HEK293 (cell line): ENCODE data around the gene ARHGEF12.
A peak's percentile ranks its signal among the peaks of the same experiment; 100 is the strongest.

Experiments
- CTCF ChIA-PET: fragments of 350-600 bp; formaldehyde crosslinking; extraction: SDS; loops from one replicate; lab custom pipeline; 2021; ENCODE audit warnings: antibody characterized with exemption; lab: Yijun Ruan, JAX
- POLR2A ChIA-PET: fragments of 300-600 bp; formaldehyde crosslinking; extraction: SDS; loops from one replicate; lab custom pipeline; 2020; ENCODE audit warnings: antibody characterized with exemption, inconsistent platforms; lab: Yijun Ruan, JAX
- H3K27ac ChIP-seq: fragments of 200-500 bp; sonication (Bioruptor generic); 2 replicates; pipeline ENCODE4 v1.5.1; 2014; ENCODE audit warnings: low read depth, low read length, control low read depth, inconsistent platforms; ENCODE audit errors: extremely low read depth
- H3K36me3 ChIP-seq, 2 experiments: fragments of 200-500 bp in 1 of 2; sonication (Bioruptor generic) in 1 of 2; 1 replicate in 1 of 2; 2 replicates in 1 of 2; pipeline ENCODE4 v1.5.1; 2014 to 2017; ENCODE audit warnings: inconsistent platforms in 2 of 2, low read length in 2 of 2; ENCODE audit not compliant: control insufficient read depth in 2 of 2, insufficient read depth in 1 of 2
- H3K4me1 ChIP-seq: fragments of 200-500 bp; sonication (Bioruptor generic); 2 replicates; pipeline ENCODE4 v1.5.1; 2014; ENCODE audit warnings: mild to moderate bottlenecking, low read length, inconsistent platforms; ENCODE audit not compliant: control insufficient read depth, insufficient read depth
- H3K4me3 ChIP-seq: 2 replicates; pipeline ENCODE4 v1.5.1; 2011; ENCODE audit warnings: low read depth, mild to moderate bottlenecking, control low read depth, low read length, moderate library complexity
- H3K9me3 ChIP-seq: fragments of 200-500 bp; sonication (Bioruptor generic); 2 replicates; pipeline ENCODE4 v1.5.1; 2014; ENCODE audit warnings: low read depth, low read length, inconsistent platforms; ENCODE audit not compliant: control insufficient read depth, insufficient read depth
- GFI1B ChIP-seq: fragments of 450-650 bp; formaldehyde crosslinking; IDR thresholded peaks from 2 replicates; pipeline ENCODE4 v1.5.1; 2016; ENCODE audit warnings: missing biosample characterization, missing genetic modification characterization
- ZBTB17 ChIP-seq: fragments of 450-650 bp; formaldehyde crosslinking; IDR thresholded peaks from 2 replicates; pipeline ENCODE4 v1.5.1; 2016; ENCODE audit warnings: missing biosample characterization, missing genetic modification characterization
- ZFP3 ChIP-seq: fragments of 450-650 bp; formaldehyde crosslinking; IDR thresholded peaks from 2 replicates; pipeline ENCODE4 v1.5.1; 2016; ENCODE audit warnings: low read depth, missing biosample characterization, missing genetic modification characterization
- ZNF2 ChIP-seq: fragments of 450-650 bp; formaldehyde crosslinking; IDR thresholded peaks from 2 replicates; pipeline ENCODE4 v1.5.1; 2016; ENCODE audit warnings: missing biosample characterization, missing genetic modification characterization
- ZNF394 ChIP-seq: fragments of 450-650 bp; formaldehyde crosslinking; IDR thresholded peaks from 2 replicates; pipeline ENCODE4 v1.5.1; 2016; ENCODE audit warnings: missing biosample characterization, missing genetic modification characterization, mild to moderate bottlenecking, moderate library complexity, borderline replicate concordance
- ZNF510 ChIP-seq: fragments of 450-650 bp; formaldehyde crosslinking; IDR thresholded peaks from 2 replicates; pipeline ENCODE4 v1.5.1; 2018; ENCODE audit warnings: mild to moderate bottlenecking, missing genetic modification characterization, missing biosample characterization; ENCODE audit not compliant: insufficient replicate concordance
- ZNF561 ChIP-seq: fragments of 450-650 bp; IDR thresholded peaks from 2 replicates; pipeline ENCODE4 v1.5.1; 2018; ENCODE audit warnings: missing biosample characterization, missing genetic modification characterization, borderline replicate concordance
- ZNF600 ChIP-seq: fragments of 450-650 bp; formaldehyde crosslinking; IDR thresholded peaks from 2 replicates; pipeline ENCODE4 v1.5.1; 2016; ENCODE audit warnings: missing biosample characterization, missing genetic modification characterization
- TF ChIP-seq, protein P1 (sequence below): fragments of 450-650 bp; formaldehyde crosslinking; IDR thresholded peaks from 2 replicates; pipeline ENCODE4 v1.5.1; 2016; ENCODE audit warnings: missing biosample characterization, missing genetic modification characterization
- TF ChIP-seq, protein P2 (sequence below): fragments of 450-650 bp; formaldehyde crosslinking; IDR thresholded peaks from 2 replicates; pipeline ENCODE4 v1.5.1; 2017; ENCODE audit warnings: missing biosample characterization, missing genetic modification characterization
- TF ChIP-seq, protein P3 (sequence below): fragments of 450-650 bp; formaldehyde crosslinking; IDR thresholded peaks from 2 replicates; pipeline ENCODE4 v1.5.1; 2017; ENCODE audit warnings: missing biosample characterization, missing genetic modification characterization
- TF ChIP-seq, protein P4 (sequence below): fragments of 450-650 bp; formaldehyde crosslinking; IDR thresholded peaks from 2 replicates; pipeline ENCODE4 v1.5.1; 2016; ENCODE audit warnings: missing biosample characterization, missing genetic modification characterization
- TF ChIP-seq, protein P5 (sequence below): fragments of 450-650 bp; formaldehyde crosslinking; IDR thresholded peaks from 2 replicates; pipeline ENCODE4 v1.5.1; 2016; ENCODE audit warnings: missing biosample characterization, missing genetic modification characterization, borderline replicate concordance

The ARHGEF12 gene

DNA sequence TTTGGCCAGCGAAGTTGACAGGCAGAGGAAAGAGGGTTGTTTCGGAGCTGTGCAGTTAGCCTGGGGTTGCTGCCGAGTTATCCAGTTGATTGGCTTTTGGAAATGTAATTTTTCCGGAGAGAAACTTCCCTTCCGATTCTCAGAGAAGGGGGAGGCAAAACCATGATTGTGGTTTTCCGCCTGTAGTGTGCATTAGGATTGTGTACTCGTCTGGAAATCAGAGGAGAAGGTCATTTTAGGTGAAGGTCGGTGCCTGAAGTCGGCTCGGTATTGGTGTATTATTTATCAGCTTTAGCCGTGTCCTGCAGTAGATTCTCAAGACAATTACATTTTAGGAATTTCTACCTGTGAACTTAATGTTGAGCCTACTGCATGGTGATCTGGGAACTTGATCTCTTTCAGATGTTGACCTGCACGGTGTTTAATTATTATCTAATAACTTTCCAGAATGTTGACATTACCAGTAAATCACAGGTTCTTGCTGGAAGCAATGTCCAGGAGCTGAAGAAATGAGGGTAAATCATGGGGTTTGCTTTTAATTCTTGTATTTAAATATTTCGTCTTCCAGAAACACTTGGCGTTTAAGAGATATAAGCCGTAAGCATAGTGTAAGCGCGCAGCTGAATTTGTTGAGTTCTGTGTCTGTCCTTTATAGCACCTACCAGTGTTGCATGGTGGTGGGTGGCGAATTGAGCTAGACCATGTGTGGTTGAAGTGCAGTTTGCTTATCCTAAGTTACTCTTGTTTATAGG is 1.3 kb downstream of the ARHGEF12 start:
- no peaks in the 10 kb centered on the region for H3K9me3 ChIP-seq
- H3K27ac ChIP-seq: peak overlapping the region; percentile 94
- TF ChIP-seq, protein P1, sequence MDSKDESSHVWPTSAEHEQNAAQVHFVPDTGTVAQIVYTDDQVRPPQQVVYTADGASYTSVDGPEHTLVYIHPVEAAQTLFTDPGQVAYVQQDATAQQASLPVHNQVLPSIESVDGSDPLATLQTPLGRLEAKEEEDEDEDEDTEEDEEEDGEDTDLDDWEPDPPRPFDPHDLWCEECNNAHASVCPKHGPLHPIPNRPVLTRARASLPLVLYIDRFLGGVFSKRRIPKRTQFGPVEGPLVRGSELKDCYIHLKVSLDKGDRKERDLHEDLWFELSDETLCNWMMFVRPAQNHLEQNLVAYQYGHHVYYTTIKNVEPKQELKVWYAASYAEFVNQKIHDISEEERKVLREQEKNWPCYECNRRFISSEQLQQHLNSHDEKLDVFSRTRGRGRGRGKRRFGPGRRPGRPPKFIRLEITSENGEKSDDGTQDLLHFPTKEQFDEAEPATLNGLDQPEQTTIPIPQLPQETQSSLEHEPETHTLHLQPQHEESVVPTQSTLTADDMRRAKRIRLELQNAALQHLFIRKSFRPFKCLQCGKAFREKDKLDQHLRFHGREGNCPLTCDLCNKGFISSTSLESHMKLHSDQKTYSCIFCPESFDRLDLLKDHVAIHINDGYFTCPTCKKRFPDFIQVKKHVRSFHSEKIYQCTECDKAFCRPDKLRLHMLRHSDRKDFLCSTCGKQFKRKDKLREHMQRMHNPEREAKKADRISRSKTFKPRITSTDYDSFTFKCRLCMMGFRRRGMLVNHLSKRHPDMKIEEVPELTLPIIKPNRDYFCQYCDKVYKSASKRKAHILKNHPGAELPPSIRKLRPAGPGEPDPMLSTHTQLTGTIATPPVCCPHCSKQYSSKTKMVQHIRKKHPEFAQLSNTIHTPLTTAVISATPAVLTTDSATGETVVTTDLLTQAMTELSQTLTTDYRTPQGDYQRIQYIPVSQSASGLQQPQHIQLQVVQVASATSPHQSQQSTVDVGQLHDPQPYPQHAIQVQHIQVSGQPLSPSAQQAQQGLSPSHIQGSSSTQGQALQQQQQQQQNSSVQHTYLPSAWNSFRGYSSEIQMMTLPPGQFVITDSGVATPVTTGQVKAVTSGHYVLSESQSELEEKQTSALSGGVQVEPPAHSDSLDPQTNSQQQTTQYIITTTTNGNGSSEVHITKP (tag by site-specific recombination): peak; percentile 65; the same call in 1 of the 2 replicates
- no peak for TF ChIP-seq GFI1B (tag by site-specific recombination)
- peak; percentile 25 for TF ChIP-seq ZBTB17 (tag by site-specific recombination)
- TF ChIP-seq, protein P2, sequence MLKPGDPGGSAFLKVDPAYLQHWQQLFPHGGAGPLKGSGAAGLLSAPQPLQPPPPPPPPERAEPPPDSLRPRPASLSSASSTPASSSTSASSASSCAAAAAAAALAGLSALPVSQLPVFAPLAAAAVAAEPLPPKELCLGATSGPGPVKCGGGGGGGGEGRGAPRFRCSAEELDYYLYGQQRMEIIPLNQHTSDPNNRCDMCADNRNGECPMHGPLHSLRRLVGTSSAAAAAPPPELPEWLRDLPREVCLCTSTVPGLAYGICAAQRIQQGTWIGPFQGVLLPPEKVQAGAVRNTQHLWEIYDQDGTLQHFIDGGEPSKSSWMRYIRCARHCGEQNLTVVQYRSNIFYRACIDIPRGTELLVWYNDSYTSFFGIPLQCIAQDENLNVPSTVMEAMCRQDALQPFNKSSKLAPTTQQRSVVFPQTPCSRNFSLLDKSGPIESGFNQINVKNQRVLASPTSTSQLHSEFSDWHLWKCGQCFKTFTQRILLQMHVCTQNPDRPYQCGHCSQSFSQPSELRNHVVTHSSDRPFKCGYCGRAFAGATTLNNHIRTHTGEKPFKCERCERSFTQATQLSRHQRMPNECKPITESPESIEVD: peak; percentile 67
- peak; percentile 67; the same call in 1 of the 2 replicates for TF ChIP-seq ZNF600
- TF ChIP-seq, protein P3, sequence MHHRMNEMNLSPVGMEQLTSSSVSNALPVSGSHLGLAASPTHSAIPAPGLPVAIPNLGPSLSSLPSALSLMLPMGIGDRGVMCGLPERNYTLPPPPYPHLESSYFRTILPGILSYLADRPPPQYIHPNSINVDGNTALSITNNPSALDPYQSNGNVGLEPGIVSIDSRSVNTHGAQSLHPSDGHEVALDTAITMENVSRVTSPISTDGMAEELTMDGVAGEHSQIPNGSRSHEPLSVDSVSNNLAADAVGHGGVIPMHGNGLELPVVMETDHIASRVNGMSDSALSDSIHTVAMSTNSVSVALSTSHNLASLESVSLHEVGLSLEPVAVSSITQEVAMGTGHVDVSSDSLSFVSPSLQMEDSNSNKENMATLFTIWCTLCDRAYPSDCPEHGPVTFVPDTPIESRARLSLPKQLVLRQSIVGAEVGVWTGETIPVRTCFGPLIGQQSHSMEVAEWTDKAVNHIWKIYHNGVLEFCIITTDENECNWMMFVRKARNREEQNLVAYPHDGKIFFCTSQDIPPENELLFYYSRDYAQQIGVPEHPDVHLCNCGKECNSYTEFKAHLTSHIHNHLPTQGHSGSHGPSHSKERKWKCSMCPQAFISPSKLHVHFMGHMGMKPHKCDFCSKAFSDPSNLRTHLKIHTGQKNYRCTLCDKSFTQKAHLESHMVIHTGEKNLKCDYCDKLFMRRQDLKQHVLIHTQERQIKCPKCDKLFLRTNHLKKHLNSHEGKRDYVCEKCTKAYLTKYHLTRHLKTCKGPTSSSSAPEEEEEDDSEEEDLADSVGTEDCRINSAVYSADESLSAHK (tag by site-specific recombination): peak; percentile 12; the same call in 1 of the 2 replicates
- TF ChIP-seq, protein P4, sequence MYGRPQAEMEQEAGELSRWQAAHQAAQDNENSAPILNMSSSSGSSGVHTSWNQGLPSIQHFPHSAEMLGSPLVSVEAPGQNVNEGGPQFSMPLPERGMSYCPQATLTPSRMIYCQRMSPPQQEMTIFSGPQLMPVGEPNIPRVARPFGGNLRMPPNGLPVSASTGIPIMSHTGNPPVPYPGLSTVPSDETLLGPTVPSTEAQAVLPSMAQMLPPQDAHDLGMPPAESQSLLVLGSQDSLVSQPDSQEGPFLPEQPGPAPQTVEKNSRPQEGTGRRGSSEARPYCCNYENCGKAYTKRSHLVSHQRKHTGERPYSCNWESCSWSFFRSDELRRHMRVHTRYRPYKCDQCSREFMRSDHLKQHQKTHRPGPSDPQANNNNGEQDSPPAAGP (tag by site-specific recombination): no peak
- ChIA-PET CTCF (interaction anchor here (0.7 to 1.5 kb wide), 4 partner anchors 48 to 173 kb away, joined by 4 to 7 read pairs (median 5); no protein-coding TSS in a partner anchor), POLR2A (interaction anchor here (0.6 to 1.8 kb wide), 7 partner anchors 13 to 159 kb away, joined by 3 to 5 read pairs (median 4); partner anchors contain the start of gene TLCD5)
- peak overlapping the region; percentile 84 for H3K4me3 ChIP-seq
- no peaks in the 10 kb centered on the region for H3K36me3 ChIP-seq
- no peaks in the 10 kb centered on the region for H3K4me1 ChIP-seq

DNA sequence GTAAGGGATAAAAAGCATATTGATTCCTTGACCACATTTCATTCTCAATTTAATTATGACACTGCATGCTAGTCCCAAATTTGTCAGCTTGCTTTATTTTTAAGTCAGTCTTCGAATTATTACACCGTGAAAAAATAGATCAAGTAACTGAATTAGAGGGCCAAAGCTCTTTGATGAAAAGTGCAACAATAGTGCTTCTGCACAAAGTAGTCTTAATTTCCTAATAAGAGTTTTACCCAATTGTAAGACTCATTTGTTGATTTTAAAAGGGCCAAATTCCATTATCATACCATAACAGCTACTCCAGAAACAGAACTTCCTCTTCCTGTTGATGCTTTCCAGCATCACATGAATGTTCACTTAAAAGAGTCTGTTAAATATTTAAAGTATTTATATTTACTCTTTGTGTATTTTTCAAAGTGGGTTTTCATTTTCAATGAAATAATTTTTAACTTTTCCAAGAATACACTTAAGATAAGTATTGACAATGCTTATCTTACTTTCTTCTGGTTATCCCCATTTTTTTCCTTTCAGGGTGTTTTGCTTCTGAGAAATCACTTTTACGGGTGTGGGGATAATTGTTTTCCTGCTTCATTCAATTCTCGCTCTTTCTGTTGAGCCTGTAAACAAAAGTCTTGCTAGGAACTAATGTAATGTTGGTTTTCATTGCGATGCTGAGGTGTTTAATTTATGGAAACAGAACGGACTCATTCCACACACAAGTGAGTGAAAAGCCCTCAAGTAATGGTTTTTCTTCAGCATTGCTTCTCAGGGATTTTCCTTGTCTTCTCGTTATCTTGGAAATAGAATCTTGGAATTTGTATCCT is 2.1 kb downstream of the ARHGEF12 start:
- no peak overlapping the region for H3K27ac ChIP-seq
- H3K36me3 ChIP-seq: no peaks in the 10 kb centered on the region
- ChIA-PET POLR2A (interaction anchor here (0.6 to 1.8 kb wide), 5 partner anchors 13 to 93 kb away, joined by 3 to 5 read pairs (median 4); partner anchors contain the start of gene TLCD5), CTCF (interaction anchor here (0.7 to 1.5 kb wide), 4 partner anchors 47 to 172 kb away, joined by 4 to 7 read pairs (median 5); no protein-coding TSS in a partner anchor)
- no peaks in the 10 kb centered on the region for H3K4me1 ChIP-seq
- no peaks in the 10 kb centered on the region for H3K9me3 ChIP-seq
- peak overlapping the region; percentile 84 for H3K4me3 ChIP-seq
- TF ChIP-seq ZNF2 (tag by site-specific recombination) (no peak), ZNF394 (peak; percentile 63; the same call in 1 of the 2 replicates), ZNF600 (no peak), ZNF561 (tag by site-specific recombination) (no peak), ZNF510 (tag by site-specific recombination) (no peak), ZFP3 (tag by site-specific recombination) (no peak)
- TF ChIP-seq, protein P2: peak; percentile 94
- TF ChIP-seq, protein P5, sequence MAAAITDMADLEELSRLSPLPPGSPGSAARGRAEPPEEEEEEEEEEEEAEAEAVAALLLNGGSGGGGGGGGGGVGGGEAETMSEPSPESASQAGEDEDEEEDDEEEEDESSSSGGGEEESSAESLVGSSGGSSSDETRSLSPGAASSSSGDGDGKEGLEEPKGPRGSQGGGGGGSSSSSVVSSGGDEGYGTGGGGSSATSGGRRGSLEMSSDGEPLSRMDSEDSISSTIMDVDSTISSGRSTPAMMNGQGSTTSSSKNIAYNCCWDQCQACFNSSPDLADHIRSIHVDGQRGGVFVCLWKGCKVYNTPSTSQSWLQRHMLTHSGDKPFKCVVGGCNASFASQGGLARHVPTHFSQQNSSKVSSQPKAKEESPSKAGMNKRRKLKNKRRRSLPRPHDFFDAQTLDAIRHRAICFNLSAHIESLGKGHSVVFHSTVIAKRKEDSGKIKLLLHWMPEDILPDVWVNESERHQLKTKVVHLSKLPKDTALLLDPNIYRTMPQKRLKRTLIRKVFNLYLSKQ (tag by site-specific recombination): no peak
